ENCODE data around the gene SLC25A1.

Gene SLC25A1

DNA sequence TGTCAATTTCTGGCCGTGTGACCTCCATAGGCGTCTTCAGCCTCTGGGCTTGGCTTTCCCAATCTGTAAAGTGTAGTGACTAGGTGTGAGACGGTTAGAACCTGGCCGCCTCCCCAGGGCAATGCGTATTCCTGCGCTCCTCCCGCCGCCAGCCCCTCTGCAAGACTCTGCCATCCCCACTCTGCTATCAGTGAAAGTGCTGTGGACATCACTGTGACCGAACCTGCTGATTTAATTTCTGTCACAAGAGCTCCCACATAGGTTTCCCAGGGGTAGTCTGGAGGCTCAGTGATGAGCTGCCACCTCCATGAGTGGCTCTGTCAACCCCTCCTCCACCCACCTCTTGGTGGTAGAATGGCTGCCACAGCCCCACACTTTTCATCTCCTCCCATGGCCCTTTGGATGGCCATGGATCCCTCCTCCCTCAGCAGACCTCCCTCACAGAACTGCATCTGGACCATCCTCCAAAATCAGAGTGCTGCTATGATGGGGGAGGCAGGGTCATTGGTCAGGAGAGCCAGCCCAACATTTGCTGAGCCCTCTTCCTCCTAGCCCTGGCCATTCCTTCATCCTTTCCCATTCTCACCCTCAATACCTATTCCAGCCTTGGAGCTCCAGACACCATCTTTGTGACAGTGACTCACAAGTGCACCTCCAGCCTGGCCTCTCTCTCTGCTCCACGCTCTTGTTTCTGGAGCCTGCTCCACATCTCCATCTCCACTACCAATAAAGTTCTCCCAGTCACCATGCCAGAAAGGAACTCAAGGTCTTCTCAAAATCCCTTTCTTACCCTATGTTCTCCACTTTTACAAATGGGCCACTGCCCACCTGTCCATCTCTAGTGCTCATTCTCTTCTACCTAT lies 27.0 kb downstream of the SLC25A1 start:
- no peak overlapping the region for H3K4me3 ChIP-seq (ENCODE audit: low read depth in 1 of 2, low read length in 1 of 2)
- TF ChIP-seq, protein P1, sequence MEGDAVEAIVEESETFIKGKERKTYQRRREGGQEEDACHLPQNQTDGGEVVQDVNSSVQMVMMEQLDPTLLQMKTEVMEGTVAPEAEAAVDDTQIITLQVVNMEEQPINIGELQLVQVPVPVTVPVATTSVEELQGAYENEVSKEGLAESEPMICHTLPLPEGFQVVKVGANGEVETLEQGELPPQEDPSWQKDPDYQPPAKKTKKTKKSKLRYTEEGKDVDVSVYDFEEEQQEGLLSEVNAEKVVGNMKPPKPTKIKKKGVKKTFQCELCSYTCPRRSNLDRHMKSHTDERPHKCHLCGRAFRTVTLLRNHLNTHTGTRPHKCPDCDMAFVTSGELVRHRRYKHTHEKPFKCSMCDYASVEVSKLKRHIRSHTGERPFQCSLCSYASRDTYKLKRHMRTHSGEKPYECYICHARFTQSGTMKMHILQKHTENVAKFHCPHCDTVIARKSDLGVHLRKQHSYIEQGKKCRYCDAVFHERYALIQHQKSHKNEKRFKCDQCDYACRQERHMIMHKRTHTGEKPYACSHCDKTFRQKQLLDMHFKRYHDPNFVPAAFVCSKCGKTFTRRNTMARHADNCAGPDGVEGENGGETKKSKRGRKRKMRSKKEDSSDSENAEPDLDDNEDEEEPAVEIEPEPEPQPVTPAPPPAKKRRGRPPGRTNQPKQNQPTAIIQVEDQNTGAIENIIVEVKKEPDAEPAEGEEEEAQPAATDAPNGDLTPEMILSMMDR (IDR thresholded peaks at IDR 0.05), result no peak
- H3K27ac ChIP-seq, result no peak overlapping the region
- H3K36me3 ChIP-seq, result no peaks in the 10 kb centered on the region
- peaks cover 7 to 18% of the 10 kb centered on the region in 2 experiments for H3K4me1 ChIP-seq (ENCODE audit: control insufficient read depth in 1 of 2, insufficient read depth in 1 of 2, low read depth in 1 of 2, low read length in 1 of 2)
- H3K9me3 ChIP-seq, result no peaks in the 10 kb centered on the region
- peaks cover 95% of the 10 kb centered on the region for H3K27me3 ChIP-seq

- no peak overlapping the region for H3K4me3 ChIP-seq (ENCODE audit: low read depth in 1 of 2, low read length in 1 of 2)
- H3K9me3 ChIP-seq, result no peaks in the 10 kb centered on the region
- peaks cover 7 to 18% of the 10 kb centered on the region in 2 experiments for H3K4me1 ChIP-seq (ENCODE audit: control insufficient read depth in 1 of 2, insufficient read depth in 1 of 2, low read depth in 1 of 2, low read length in 1 of 2)
- H3K36me3 ChIP-seq, result no peaks in the 10 kb centered on the region
- H3K27ac ChIP-seq, result no peak overlapping the region
- TF ChIP-seq, protein P1 (IDR thresholded peaks at IDR 0.05), result no peak
- H3K27me3 ChIP-seq, result peaks cover 97% of the 10 kb centered on the region
Observed at GRCh38 chr22:19150482-19151328, 27.8 kb downstream of the SLC25A1 start.

- Histone ChIP-seq H3K4me3 (ENCODE audit: low read depth in 1 of 2, low read length in 1 of 2) (peak within 1 kb of the TSS; percentile 2 to 12), H3K4me1 (ENCODE audit: control insufficient read depth in 1 of 2, insufficient read depth in 1 of 2, low read depth in 1 of 2, low read length in 1 of 2) (peaks cover 8 to 18% of the 10 kb centered on the region in 2 experiments), H3K9me3 (no peaks in the 10 kb centered on the region), H3K27me3 (peaks cover 90% of the 10 kb centered on the region), H3K36me3 (no peaks in the 10 kb centered on the region), H3K27ac (no peak within 1 kb of the TSS)
- TF ChIP-seq, protein P1 (IDR thresholded peaks at IDR 0.05), result no peak
Observed at GRCh38 chr22:19149991-19150390, 28.5 kb downstream of the SLC25A1 start, which contains the start of gene GSC2. Gene GSC2, minus strand, starts transcription at chr22:19150292. Its CDS starts 9 bp downstream, at chr22:19150283.

DNA sequence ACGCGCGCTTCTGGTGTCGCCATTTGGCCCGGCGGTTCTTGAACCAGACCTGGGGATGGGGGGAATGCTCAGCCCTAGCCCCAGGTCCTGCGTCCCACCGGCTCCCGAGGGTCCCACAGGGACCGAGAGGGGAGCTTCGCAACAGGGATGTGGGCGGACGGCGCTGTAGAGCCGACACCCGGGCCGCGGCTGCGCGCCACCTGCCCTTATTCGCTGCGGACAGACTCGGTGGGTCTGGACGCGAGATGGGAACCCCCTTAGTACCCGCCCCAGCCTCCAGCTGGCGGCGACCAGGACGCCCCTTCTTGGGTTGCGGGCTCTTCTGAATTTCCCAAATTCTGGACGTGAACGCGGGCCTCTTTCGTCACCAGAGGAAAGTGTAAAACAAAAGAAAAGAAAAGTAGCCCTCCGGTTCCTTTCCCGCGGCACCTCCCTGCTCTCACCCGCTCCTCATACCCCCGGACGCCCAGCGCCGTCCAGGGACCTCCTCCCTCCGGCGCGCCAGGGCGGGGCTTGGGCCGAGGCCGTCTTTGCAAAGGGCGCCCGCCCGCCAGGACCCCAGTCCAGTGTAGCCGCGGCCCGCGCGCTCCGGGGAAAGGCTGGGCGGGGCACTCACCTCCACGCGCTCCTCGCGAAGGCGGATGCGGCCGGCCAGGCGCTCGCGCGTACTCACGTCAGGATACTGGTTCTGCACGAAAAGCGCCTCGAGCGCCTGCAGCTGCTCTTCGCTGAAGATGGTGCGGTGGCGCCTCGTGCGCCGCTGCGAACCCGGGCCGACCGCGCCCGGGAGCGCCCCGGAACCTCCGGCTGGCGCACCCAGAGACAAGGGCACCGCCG lies 29.3 kb downstream of the SLC25A1 start:
- Histone ChIP-seq H3K4me3 (ENCODE audit: low read depth in 1 of 2, low read length in 1 of 2) (peak overlapping the region; percentile 2 to 12), H3K36me3 (no peaks in the 10 kb centered on the region), H3K27ac (no peak overlapping the region), H3K4me1 (ENCODE audit: control insufficient read depth in 1 of 2, insufficient read depth in 1 of 2, low read depth in 1 of 2, low read length in 1 of 2) (peaks cover 12 to 18% of the 10 kb centered on the region in 2 experiments), H3K9me3 (no peaks in the 10 kb centered on the region), H3K27me3 (peaks cover 86% of the 10 kb centered on the region)
- TF ChIP-seq, protein P1 (IDR thresholded peaks at IDR 0.05), result no peak
